HK-2 (cell line): Measurements from ENCODE around the gene CLPSL1.
"Not testable (repeated sequence)": the region's sequence is repeated elsewhere in the genome, so short reads cannot be mapped to it uniquely, and the experiment has no call there.

Experiments
- DNase-seq: peaks from one replicate; pipeline ENCODE4 v3.0.0-alpha.2; 2018; ENCODE audit not compliant: unreplicated experiment

The CLPSL1 gene

DNA sequence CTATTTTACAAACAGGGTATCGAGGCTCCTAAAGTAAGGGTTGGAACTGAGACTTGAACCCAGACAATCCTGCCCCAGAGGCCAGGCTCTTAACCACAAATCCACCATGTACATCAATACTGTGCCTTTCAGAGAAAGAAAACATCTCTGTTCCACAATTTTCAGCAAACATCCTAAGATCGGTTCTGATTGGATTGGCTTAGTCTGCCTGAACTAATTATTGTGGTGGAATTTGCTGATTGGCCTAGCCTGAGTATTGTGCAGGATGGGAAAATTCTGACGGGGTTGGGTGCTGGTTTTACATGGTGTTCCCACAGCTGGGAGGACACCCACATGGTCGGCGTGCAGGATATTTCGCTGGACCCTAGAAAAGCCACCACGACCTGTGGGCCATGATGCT lies at the start of gene CLPSL1:
CLPSL1 (plus strand) TSS at position 301 of the 400 bp plus-strand sequence; CDS start at position 393, 92 bp downstream.
- no peak for DNase-seq

DNA sequence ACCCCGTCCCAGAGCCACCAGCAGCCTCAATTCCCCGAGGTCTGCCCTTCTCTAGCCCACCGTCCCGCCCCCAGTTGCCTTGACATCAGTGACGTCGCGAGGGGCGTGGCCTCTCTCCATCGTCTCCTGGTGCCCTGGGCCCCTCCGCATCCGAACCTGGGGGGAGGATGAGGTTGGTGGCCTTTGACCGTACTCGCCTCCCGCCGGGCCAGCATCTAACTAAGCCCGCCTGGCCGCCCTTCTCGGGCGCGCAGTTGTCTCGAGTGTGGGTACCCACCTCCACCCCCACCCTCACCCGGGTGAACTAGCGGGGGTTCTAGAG lies 49.4 kb upstream of the CLPSL1 start:
- peak; percentile 66 for DNase-seq

DNA sequence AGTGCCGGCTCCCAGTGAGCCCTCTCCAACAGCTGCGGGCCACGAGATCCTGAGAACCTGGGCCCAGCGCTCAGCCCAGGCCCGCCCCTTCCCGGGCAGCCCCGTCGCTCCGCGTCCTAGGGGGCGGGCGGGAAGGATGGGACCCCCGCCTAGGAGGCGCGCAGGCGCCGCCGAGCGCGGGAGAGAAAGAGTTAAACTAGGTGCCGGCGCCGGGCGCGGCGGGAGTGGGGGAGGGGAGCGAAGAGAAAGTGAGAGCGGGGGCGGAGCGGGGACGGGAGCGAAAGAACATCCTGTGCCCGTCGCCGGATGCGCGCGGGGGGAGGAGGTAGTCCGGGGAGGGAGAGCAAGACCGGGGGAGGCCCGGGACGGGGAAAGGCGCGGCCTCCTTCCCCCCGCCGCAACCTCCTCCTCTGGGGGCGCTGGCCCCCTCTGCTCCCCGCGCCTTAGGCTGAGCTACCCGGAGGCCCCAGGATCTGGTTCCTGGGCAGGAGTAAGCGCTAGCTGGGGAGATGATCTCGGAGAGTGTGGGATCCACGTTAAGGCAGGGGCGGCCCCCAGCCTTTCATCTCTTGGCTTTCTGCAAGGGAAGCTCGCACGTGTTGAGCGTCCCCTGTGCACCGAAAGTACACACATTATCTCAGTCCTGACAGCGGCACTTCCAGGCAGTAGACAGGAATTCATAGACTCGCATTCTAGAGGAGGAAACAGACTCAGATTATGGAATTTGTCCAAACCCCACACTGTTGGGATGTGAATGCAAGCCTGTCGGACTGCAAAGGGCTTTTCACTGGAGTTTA lies 48.9 kb upstream of the CLPSL1 start:
- peak; percentile 80 for DNase-seq

DNA sequence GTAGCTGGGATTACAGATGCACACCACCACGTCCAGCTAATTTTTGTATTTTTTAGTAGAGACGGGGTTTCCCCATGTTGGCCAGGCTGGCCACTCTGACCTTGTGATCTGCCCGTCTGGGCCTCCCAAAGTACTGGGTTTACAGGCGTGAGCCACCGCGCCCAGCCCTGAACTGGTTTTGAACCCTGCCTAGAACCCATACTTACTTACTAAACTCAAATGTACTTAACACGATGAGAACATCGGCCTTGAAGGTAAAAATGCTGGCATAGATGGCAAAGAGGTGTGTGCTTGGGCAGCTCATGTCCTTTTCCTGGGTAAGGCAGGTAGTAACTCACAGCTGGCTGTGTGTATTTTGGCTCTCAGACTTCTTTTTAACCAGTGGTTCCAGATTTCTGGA lies 47.2 kb upstream of the CLPSL1 start:
- no peak for DNase-seq

GRCh38 chr6:35734319-35734718 lies 46.5 kb upstream of the CLPSL1 start:
- DNase-seq, result not testable (repeated sequence)

DNA sequence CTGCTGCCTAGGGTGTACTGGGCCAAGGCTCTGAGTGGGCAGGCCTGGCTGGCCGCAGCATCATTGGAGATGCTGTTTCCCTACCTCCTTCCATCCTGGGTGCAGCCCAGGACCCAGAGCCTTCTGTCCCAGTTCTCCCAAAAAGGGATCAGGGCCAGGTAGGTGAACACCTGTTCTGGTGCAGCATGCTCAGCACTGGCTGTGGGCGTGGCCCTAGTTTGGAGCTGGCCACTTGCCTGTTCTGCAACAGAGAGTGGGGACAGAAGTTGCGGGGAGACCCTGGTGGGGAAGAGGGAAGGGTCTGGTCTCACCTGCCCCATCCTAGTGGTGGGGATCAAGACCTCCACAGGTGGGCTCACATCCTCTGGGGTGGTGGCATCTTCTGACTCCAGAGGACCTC lies 45.4 kb upstream of the CLPSL1 start:
- no peak for DNase-seq

GRCh38 chr6:35736253-35736894 lies 44.4 kb upstream of the CLPSL1 start:
- DNase-seq, result peak; percentile 59

GRCh38 chr6:35736982-35737412 lies 43.8 kb upstream of the CLPSL1 start, which contains the start of gene ARMC12:
ARMC12 (plus strand) TSS chr6:35737032; CDS start chr6:35737109, 77 bp downstream.
- DNase-seq, result no peak

DNA sequence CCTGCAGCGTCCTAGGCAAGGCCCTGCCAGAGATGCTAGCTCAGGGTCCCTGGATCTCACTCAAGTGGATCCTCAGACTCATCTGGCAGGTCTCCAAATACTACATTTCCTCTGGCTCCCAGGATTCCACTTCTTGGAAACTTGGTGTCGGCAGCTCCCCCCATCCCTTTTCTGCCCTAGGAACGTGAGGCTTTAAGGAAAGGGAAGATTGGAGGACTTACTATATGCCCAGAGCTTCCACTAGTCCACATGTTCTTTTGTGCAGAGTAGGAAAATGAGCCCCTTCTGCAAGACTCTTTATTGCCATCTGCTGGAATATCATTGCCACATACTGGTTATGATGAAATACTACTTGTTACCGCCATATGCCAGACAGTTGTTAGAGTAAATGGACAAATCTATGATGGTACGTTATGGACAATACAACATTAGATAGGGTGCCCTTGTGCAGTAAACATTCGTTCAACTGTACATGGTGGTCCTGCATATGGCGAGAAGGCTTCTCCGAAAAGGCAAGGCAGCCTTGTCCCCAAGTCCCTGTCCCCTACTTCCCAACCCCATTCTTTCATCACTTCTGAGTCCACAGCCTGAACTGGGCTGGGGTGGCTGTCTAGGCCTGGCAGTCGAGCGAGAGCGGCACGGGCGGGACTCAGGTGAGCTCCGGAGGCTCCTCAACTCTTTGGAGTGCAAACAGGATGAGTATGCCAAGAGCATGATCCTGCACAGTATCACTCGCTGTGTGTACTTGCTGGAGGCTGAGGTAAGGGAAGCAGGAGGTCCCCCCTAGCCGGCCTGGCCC lies 43.2 kb upstream of the CLPSL1 start:
- no peak for DNase-seq

DNA sequence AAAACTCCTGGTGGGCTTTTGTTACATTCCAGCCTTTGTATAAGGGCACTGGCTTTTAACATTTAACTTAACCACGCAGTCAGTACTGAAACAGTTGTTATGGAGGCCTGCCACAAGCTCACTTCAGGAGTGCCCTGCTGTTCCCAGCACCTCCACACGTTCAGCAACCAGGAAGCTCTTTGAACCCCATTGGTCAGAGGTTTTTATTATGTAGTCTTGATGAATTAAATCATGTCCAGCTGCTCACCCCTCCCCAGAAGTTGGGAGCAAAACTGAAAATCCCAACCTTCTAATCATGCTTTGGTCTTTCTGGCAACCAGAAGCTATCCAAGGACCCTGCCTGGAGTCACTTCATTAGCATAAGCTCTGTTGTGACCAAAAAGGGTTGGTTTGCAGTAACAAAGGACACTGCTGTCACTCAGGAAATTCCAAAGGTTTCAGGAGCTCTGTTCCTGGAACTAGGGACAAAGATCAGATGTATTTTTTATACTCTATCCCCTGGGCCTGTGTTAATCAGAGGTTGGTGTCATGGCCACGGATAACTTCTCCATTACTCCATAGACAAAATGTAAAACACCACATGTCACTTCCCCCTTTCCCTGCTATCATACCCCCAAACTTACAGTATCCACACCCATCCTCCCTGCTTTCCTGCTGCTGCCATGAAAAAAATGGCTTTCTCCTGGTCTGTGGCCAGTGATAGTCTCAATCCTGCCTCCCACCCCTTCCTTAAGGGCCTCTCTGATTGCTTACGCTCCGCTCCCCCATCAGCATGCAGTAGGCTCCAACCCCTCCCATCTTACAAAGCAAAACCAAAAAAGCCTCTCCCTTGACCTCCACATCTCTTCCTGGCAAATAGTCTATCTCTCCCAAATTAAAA lies 40.9 kb upstream of the CLPSL1 start:
- no peak for DNase-seq

DNA sequence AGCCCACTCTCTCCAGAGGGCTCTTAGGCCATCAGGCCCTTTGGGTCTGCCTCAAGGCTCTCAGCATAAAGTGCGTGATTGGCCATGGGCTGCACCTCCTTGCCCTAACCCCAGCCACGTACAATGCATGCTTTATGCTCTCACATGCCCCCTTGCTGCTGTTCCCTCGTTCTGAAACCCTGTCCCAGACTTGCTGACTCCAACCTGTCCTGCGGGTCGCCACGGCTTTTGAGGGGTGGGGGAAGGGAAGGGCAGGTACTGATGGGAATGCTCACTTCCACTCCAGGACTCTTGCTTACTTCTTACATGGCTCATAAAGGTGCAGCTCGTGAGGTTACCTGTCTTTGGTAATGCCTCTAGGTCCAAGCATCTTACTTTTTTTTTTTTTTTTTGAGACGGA lies 38.0 kb upstream of the CLPSL1 start:
- no peak for DNase-seq

DNA sequence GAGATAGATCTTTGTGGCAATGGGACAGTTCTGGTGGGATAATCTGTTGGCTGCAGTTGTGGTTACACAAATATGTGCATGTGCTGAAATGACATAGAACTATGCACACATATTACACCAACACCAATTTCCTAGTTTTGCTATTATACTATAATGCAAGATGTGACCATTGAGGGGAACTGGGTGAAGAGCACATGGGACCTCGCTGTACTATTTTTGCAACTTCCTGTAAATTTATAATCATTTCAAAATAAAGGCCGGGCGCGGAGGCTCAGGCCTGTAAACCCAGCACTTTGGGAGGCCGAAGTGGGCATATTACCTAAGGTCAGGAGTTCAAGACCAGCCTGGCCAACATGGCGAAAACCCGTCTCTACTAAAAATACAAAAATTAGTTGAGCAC lies 35.3 kb upstream of the CLPSL1 start:
- DNase-seq, result no peak

DNA sequence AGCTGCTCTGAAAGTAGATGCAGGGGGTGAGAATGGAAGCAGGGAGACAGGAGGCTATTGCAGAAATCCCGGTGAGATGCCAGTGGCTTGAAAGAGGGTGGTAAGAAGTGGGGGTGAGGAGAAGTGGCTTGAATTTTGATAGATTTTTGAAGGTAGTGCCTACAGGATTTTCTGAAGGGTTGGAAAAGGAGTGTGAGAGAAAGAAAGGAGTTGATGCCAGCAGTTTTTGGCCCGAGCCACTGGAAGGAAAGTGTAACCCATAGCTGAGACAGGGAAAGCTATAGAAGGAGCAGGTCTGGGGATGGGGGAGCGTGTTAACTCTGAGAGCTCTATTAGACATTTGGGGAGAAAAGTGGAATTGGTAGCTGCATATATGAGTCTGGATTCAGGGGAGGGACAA lies 34.3 kb upstream of the CLPSL1 start:
- no peak for DNase-seq

DNA sequence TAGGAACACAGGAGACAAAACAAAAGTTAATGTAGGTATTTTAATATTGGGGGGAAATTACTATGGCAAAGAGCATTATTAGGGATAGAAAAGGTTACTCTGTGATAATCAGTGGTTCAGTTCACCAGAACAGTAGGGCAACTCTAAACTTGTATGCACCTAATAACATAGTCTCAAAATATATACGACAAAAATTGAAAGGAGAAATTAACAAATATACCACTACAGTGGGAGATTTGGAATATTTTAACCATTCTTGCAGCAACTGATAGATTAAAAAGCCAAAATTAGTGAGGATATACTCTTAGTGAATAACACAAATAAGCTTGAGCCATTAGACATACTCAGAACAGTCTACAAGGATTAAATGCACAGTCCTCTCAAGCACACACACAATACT lies 32.9 kb upstream of the CLPSL1 start:
- no peak for DNase-seq

DNA sequence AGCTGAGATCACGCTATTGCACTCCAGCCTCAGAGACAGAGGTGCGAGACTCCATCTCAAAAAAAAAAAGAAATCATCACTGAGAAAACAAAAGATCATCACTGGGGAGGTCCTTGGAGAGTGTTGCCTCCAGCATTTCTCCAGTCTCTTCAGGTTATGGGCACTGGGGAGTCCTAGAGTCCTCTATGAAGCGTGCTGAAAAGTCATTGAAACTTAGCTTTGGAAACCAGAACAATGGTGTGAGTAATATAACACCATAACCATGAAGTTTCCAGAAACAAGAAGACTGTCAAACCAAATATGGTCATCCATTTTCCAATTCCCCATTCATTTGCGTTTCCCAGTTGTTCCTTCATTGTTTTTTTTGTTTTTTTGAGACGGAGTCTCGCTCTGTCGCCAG lies 30.3 kb upstream of the CLPSL1 start:
- DNase-seq, result no peak

- DNase-seq, result no peak
Measured at GRCh38 chr6:35751594-35751993, 29.2 kb upstream of the CLPSL1 start.

GRCh38 chr6:35752330-35752729 lies 28.5 kb upstream of the CLPSL1 start:
- DNase-seq, result no peak

DNA sequence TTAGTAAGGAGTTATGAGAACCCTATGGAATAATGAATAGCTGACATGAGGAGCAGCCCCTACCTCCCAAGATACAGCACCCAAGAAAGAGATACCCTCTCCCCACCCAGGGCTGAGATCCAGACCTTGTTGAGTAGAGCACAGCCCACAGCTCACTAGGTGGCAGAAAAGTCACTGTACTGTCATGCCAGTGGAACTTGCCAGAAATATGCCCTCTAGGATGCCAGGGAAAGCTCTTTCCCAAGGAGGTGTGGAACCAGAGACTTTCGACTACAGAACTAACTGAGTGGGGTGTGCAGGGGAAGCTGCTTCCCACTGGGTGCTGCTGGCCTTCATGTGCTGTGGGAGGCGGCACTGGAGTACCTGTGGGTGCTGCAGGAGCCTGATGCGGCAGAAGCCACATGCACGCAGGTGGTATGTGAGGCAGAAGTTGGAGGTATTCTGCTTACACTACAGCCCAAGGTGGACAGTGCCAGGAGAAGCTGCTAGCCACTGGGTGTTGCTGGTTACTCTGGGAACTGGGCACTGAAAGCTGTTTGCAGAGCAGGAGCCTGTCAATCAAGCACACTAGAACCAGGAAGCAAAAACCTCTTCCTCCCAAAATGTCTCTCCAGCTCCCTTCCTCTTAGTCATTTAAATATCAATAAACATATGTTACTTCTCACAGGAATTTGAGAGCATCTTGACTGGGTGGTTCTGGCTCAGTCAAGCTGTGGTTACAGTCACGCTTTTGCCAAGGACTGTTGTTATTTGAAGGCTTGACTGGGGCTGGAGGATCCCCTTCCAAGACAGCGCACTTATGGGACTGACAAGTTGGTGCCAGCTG lies 26.2 kb upstream of the CLPSL1 start:
- no peak for DNase-seq

DNA sequence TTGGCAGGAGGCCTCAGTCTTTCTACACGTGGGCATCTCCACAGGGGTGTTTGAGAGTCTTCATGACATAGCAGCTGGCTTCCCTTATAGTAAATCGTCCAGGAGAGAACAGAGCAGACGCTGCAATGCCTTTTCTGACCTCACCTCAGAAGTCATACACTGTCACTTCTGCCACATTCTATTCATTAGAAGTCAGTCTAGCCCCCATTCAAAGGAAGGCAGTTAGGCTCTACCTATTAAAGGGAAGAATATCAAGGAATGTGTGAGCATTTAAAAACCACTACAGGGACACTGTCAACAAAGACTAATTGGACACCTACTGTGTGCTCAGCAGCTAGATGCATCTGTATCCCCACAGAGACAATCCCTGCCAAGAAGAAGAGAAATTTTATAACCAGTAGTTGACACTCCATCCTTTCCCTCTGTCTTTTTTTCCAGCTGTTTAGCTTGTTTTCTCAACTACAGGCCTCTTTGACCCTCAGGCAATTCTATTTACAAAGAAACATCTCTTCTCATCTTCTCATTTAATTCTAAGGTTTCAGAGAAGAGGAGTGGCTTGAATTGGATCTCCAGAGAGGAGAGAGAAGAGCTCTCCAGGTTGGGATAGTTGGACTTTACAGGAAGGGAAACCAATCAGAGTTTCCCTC lies 25.4 kb upstream of the CLPSL1 start:
- DNase-seq, result no peak

- peak; percentile 18 for DNase-seq
Measured at GRCh38 chr6:35757456-35758123, 23.2 kb upstream of the CLPSL1 start.
